ENCODE measurements around the gene WNT6.

Gene WNT6

GRCh38 chr2:218859988-218860831 is 605 bp downstream of the WNT6 start:
- in situ Hi-C loops (cut with MboI; ENCODE audit: low pct_unique_long_range_greater_than_20kb, low sequenced_read_pairs, unreplicated experiment) = loop anchor here (10.0 kb wide), 1 partner anchor 115 kb away; no protein-coding TSS in a partner anchor
- DNase-seq (ENCODE audit: low spot score) = no peak
- TF ChIP-seq CTCF (IDR thresholded peaks at IDR 0.05; ENCODE audit: extremely low read depth, insufficient read depth, missing control alignments) = no peak

GRCh38 chr2:218860950-218861381 is 1.4 kb downstream of the WNT6 start:
- no peak for DNase-seq (ENCODE audit: low spot score)
- no peak for TF ChIP-seq CTCF (IDR thresholded peaks at IDR 0.05; ENCODE audit: extremely low read depth, insufficient read depth, missing control alignments)
- in situ Hi-C loops (cut with MboI; ENCODE audit: low pct_unique_long_range_greater_than_20kb, low sequenced_read_pairs, unreplicated experiment) = loop anchor here (10.0 kb wide), 1 partner anchor 114 kb away; no protein-coding TSS in a partner anchor

- no peak for DNase-seq (ENCODE audit: low spot score)
- TF ChIP-seq CTCF (IDR thresholded peaks at IDR 0.05; ENCODE audit: extremely low read depth, insufficient read depth, missing control alignments) = no peak
- in situ Hi-C loops (cut with MboI; ENCODE audit: low pct_unique_long_range_greater_than_20kb, low sequenced_read_pairs, unreplicated experiment) = loop anchor here (10.0 kb wide), 1 partner anchor 113 kb away; no protein-coding TSS in a partner anchor
Observed at GRCh38 chr2:218861645-218862318, 2.2 kb downstream of the WNT6 start.

- TF ChIP-seq CTCF (IDR thresholded peaks at IDR 0.05; ENCODE audit: extremely low read depth, insufficient read depth, missing control alignments) = no peak
- no peak for DNase-seq (ENCODE audit: low spot score)
- in situ Hi-C loops (cut with MboI; ENCODE audit: low pct_unique_long_range_greater_than_20kb, low sequenced_read_pairs, unreplicated experiment) = loop anchor here (10.0 kb wide), 1 partner anchor 112 kb away; no protein-coding TSS in a partner anchor
Observed at GRCh38 chr2:218863021-218863520, 3.5 kb downstream of the WNT6 start.

- TF ChIP-seq CTCF (IDR thresholded peaks at IDR 0.05; ENCODE audit: extremely low read depth, insufficient read depth, missing control alignments) = no peak
- DNase-seq (ENCODE audit: low spot score) = no peak
- in situ Hi-C loops (cut with MboI; ENCODE audit: low pct_unique_long_range_greater_than_20kb, low sequenced_read_pairs, unreplicated experiment) = loop anchor here (10.0 kb wide), 1 partner anchor 109 kb away; no protein-coding TSS in a partner anchor
Observed at GRCh38 chr2:218865396-218865795, 5.8 kb downstream of the WNT6 start.

- in situ Hi-C loops (cut with MboI; ENCODE audit: low pct_unique_long_range_greater_than_20kb, low sequenced_read_pairs, unreplicated experiment) = loop anchor here (10.0 kb wide), 1 partner anchor 109 kb away; no protein-coding TSS in a partner anchor
- DNase-seq (ENCODE audit: low spot score) = no peak
- no peak for TF ChIP-seq CTCF (IDR thresholded peaks at IDR 0.05; ENCODE audit: extremely low read depth, insufficient read depth, missing control alignments)
Observed at GRCh38 chr2:218865999-218866398, 6.4 kb downstream of the WNT6 start.

Measured in GM13977 (cell line).